Fibroblast of skin of left biceps (primary cell): ENCODE data around the gene POR.

Experiments
- DNase-seq, 2 experiments: peaks; one replicate each; pipeline ENCODE4 v3.0.0-alpha.2; 2013; ENCODE audit warnings: low read depth in 2 of 2

POR gene

GRCh38 chr7:75971961-75972763 is 57.2 kb downstream of the POR start:
- no peak for DNase-seq

GRCh38 chr7:75977743-75978142 is 62.8 kb downstream of the POR start:
- no peak for DNase-seq

- no peak for DNase-seq
These were observed 64.9 kb downstream of the POR start for GRCh38 chr7:75979759-75980429.

GRCh38 chr7:75980430-75981202 is 65.7 kb downstream of the POR start:
- no peak for DNase-seq

GRCh38 chr7:75981203-75981452 is 66.2 kb downstream of the POR start:
- no peak for DNase-seq

- no peak for DNase-seq
These were observed 66.7 kb downstream of the POR start for GRCh38 chr7:75981453-75982305.

- no peak for DNase-seq
These were observed 67.5 kb downstream of the POR start for GRCh38 chr7:75982306-75983064.

- DNase-seq = no peak
These were observed 68.6 kb downstream of the POR start for GRCh38 chr7:75983471-75984129.

- DNase-seq = no peak
These were observed 69.4 kb downstream of the POR start for GRCh38 chr7:75984130-75985008.

- no peak for DNase-seq
These were observed 70.1 kb downstream of the POR start for GRCh38 chr7:75985009-75985517.

- DNase-seq = no peak
These were observed 70.7 kb downstream of the POR start for GRCh38 chr7:75985518-75986146.

- DNase-seq = no peak
These were observed 71.3 kb downstream of the POR start for GRCh38 chr7:75986147-75986781.

- no peak for DNase-seq
These were observed 72.3 kb downstream of the POR start for GRCh38 chr7:75987026-75987804.

- DNase-seq = no peak
These were observed 73.0 kb downstream of the POR start for GRCh38 chr7:75987805-75988567.

GRCh38 chr7:75988568-75989499 is 73.9 kb downstream of the POR start:
- no peak for DNase-seq
